Activated CD8-positive, alpha-beta memory T cell treated with anti-CD3 and anti-CD28 coated beads, Interleukin-2, amount 50 U/mL, for 1 hour (primary cell): ENCODE data around the gene NEDD8.

ENCODE experiments used
- DNase-seq: peaks from one replicate; pipeline ENCODE4 v3.0.0-alpha.2; 2020; ENCODE audit errors: extremely low read depth

The NEDD8 gene

DNA sequence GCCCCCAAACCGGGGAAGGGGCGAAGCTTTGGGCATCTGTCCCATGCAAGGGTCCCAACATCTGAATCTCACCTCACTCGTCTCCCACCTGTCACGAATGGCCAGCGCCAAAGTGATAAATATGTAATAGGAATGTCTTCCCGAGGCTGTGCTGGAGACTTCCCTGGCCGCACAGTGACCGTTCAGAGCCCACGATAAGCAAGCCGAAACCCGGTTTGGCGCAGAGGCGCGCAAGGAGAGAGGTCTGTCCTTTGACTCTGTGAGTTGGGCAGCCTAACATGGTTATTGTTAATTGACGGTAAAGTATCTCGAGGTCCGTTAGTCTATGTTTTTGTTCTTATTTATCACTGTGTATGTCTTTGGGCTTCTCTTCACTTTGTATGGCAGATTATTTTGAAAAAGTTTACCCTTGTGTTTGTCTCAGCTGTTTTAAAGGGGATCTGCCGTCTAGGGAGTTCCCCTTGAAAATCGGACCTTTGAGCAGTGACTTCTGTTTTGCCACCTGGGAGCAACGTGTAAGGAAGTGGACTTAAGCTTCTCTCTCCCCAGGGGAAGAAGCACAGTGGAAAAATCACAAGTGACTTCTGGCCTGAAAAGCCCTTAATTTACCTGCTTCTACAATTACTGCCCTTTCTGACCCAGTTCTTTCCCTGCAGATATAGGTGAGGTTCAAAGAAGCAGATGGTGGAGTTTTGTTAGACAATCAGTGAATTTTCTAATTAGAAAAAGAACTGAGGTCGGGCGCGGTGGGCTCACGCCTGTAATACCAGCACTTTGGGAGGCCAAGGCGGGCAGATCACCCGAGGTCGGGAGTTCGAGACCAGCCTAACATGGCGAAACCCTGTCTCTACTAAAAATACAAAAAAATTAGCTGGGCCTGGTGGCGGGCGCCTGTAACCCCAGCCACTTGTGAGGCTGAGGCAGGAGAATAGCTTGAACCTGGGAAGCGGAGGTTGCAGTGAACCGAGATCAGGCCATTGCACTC is 35.8 kb downstream of the NEDD8 start:
- no peak for DNase-seq

DNA sequence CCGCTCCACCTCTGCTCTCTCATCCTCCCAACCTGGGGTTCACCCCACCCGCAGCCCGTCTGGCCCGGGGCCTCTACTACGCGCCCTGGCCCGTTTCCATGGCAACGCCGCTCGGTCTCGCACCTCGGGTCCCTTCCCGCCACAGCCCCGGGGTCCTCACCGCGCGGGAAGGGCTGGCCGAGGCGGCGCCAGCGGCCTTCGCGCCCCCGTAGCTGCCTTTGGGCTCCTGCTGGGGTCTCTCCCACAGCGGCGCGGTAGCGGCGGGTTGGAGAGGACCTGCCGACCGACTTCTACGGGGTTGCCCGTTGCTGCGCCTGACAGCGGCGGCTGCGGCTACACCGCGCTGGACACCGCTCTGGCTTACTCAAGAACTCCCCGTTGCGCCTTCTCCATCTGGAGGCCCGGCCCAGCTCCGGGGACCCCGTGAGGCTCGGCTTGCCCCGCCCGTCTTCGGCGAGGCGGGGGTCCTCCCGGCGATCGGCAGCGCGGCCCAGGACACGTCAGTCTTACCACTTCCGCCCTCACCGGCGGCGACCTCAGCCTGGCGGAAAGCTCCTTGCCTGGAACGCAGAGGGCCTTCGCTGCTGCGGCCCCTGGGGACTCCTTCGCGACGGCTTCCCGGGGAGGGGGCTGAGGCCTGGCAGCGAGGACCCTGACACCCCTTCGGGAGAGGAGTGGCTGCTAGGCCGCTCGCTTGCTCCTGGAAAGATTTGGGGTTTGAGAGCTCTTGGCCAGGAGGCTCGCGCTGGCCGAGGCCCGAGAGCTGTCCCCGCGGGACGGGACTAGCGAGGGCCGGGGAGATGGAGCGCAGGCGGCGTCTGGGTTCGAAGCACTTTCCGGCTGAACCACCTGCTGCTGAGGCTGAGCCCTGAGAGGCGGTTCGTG is 36.7 kb downstream of the NEDD8 start, which contains the start of gene TM9SF1:
TM9SF1 (minus strand) TSS at position 256 of the 885 bp plus-strand sequence. CDS start 422 bp downstream, outside the sequence.
- peak; percentile 82 for DNase-seq

DNA sequence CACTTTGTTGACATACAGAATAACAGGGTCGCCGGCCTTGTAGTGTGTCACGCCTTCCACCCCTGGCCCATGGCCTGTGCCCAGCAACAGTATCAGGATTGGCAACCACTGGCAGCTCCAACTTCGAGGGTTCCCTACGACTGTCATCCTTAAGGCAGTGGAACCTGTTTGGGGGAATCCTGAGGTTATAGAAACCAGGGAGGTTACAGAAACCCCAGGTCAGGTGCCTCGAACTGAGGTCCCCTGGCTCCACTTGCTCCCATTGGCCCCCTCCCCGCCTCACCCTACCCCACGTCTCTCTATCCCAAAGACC is 37.3 kb downstream of the NEDD8 start:
- DNase-seq, result no peak

GRCh38 chr14:24194186-24194872 is 37.8 kb downstream of the NEDD8 start:
- DNase-seq, result no peak

DNA sequence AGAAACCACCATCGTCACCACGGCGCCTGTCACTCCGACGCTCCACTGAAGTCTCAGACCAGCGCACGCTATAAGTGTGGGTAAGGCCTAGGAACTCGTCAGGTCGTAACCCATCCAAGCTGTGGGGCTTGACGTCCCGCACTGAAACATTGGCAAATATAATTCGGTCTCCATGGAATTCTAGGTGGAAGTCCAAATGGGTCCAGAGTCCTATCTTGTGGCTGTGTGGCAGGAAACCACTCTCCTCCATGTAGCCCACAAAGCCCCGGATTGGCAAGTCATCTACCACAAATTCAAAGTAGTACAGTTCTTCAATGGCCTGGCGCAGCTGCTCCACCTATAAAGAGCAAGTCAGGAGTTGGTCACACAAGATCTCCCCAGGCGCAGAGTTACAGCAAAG is 39.2 kb downstream of the NEDD8 start:
- no peak for DNase-seq

DNA sequence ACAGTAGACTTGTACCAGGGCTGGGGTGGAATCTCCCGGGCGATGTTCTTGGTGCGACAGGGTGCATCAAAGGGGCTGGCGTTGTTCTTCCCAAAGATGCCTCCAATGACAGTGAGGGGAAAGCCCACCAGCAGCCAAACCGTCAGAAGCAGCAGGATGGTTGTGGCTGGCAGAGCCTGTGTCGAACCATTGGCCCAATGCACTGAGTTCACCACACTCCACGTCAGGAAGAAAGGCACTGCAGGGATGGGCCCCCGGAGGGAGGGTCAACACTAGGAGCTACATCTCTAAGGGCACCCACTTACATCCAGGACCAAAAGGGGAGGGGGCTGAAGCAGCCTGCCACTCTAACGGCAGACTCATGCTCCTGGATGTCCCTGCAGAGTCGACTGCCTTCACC is 41.8 kb downstream of the NEDD8 start:
- no peak for DNase-seq

- no peak for DNase-seq
Observed at GRCh38 chr14:24189460-24189859, 42.7 kb downstream of the NEDD8 start.

GRCh38 chr14:24189059-24189375 is 43.1 kb downstream of the NEDD8 start:
- DNase-seq, result no peak

DNA sequence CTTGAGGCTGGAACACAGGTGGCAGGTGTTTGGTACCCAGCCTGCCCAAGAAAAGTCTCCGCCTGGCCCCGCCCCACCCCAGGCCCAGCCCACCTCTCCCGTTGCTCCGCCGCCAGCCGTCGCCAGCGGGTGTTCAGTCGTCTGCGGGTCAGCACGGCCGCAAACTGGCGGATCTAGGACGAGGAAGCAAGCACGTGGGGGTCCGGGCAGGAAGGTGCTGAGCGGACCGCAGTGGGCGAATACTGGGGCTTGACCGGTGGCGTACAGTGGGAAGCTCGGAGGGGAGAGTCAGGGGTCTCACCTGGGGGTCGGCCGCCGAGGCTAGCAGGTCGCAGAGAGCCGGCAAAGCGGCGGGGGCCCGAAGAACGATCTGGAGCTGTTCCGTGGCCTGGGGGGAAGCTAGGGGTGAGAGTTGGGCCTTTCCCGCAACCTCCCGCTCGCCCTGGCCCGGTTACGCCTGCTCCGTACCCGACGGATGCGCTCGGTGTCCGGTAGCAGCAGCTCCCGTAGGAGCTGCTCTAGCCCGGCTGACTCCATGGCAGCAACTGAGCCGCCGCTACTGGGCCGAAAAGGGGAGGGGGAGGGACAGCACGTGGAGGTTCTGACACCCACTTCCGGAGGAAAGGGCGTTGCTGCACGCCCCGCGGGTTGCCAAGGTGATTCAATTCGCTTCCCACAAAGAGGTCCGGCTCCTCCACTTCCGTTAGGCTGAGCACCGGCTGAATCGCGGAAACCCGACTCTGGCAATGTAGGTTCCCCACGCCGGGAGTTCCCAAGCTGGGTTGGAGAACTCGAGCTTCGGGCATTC is 43.7 kb downstream of the NEDD8 start, which contains the start of gene IPO4:
IPO4 (minus strand) TSS at position 566 of the 808 bp plus-strand sequence; CDS start at position 537, 29 bp downstream.
- DNase-seq, result peak; percentile 93

- DNase-seq, result no peak
Observed at GRCh38 chr14:24187539-24187915, 44.6 kb downstream of the NEDD8 start.

DNA sequence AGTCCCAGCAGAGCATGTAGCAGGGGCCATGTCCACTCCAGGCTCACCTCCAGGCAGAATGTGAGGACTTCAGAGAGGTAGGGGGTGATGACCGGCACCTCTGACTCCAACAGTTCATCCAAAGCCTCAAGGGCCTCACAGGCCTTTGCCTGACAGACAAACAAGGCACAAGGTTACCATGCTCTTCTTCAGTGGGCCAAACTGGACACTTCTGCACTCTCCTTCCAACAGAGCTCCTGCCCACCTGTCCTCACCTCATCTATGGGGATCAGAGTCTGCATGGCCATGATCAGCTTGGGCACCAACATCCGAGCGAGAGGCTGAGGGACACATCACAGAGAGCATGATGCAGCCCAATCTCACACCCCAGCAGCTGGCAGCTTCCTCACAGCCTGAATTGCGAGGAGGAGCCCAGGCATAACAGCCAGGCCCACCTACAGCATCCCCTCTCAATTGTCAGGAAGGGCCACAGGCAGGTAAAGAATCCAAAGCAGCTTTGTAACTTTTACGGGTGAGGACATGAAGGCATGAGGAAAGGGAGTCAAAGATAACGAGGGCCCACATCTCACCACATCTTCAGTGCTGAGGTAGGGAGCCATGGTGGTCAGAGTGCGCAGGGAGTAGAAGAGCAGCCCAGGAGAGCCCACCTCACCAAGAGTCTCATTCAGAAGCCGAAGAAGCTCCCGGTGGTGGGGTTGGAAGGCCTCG is 45.2 kb downstream of the NEDD8 start:
- no peak for DNase-seq

GRCh38 chr14:24185741-24186140 is 46.4 kb downstream of the NEDD8 start:
- no peak for DNase-seq

DNA sequence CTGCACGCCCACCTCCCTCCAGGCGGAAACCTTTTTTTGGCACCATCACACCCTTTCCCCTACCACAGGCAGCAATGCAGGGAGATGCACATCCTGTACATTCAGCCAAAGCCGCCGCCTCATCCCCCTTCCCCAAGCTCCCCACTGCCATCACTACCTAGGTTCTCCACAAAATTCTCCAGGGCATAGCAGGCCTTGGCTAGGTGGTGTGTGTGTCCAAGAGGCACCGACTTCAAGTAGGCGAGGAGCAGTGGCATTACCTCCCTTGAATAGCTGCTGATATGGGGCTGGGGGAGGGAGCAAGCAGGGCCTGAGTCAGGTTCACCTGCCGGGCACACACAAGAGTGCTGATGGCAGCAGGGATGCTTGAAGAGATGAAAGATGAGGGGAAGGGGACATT is 47.1 kb downstream of the NEDD8 start:
- no peak for DNase-seq

DNA sequence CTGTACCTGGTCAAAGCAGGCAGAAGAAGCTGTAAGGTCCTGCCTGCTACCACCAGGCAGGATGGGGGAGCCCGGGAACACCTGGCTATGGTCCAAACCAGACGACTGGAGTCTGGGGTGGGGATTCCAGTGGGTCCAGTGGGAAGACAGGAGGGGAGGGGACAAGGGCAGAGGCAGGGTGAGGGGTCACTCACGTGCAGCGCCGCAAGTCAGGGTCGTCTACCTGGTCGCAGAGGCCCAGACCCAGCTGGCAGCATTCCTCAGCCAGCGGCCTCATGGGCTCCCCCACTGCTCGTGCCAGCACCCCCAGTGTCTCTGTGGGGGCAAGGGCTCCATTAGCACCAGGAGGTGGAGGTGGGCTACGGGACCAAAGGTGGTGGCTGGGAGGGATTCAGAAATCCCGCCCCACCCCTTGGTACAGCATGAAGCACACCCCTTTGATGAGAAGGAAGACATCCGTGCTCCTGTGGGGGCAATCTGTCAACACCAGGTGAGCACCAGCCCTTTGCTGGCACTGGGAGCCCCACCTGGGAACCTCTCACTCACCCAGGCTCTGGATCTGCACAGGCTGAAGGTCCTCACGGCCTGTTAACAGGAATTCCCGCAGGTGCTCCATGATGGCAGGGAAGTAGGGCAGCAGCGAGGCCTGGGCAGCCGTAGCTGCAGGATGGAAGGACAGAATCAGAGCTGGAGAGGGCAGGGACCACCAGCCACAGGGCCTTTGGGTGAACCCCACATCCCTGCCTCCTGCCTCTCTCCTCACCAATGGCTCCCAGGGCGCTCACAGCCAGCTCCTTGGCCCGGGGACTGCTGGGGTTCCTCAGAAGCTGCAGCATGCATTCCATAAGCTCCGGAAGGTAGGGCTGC is 47.8 kb downstream of the NEDD8 start:
- no peak for DNase-seq

GRCh38 chr14:24183014-24183481 is 49.1 kb downstream of the NEDD8 start:
- DNase-seq, result no peak

DNA sequence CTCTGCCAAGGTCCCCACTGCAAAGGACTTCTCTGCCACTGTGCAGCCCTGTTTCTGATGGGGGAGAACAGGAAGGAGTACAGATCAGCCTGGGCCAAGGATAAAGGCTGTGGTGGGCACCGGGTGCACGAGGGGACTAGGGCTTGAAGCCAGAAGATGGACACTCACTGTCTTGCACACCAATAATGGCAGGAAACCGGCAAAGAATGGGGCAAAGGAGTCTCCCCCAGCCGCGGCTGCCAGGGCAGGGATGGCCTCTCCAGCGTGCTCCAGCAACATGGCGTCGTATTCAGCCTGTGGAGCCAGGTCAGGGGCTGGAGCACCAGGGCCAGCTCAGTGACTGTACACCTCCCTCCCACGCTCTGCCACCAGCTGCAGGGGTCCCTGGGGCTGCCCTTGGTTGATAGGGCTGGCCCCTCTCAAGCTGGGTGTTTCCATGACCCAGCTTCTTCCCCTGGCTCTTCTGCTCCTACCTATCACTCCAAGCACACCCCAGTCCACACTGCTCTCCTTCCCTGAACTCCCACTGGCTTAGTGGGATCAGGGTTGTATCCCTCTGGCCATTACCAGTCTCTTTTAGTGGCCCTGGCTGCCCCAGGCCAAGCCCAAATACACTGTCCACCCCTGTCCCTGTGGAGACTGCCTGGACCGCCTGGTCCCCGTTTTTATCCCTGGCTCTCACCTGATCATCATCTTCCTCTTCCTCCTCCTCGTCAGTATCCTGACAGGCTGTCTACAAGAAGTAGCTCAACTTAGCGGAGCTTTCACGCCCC is 49.9 kb downstream of the NEDD8 start:
- DNase-seq, result no peak

DNA sequence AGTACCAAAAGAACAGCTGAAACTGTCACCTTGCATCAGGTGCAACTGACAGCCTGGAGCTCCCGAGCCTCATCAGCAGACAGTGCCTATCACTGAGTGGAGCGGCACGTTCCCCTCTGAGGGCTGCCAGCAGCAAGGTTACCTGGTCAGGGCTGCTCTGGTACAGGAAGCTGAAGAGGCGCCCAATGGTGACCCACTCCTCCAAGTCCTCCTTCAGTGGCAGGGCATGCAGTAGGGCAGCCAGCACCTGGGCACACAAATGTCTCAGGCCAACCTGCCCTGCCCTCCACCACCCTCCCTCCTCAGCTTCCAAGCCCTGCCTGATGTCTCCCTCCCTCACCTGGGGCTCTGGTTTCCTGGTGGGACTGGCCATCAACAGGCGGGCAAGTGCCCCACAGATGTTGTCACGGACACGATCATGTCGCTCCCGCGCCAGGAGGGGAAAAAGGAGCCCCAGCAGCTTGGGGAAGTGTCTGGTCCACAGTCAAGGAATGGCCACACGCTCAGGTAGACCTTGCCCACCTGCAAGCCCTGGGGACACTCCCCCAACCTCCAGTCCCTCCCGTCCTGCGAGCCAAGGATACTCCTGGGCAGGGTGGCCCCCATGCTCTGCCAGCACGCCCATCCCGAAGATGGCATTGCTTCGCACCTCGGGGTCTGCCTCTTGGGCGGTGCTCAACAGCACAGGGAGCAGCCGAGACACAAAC is 50.6 kb downstream of the NEDD8 start:
- no peak for DNase-seq
